ENCODE data around the gene PTBP3.

PTBP3 gene

GRCh38 chr9:112379177-112380101 lies 46.0 kb upstream of the PTBP3 start (continued):
- TF ChIP-seq ZBTB11 (tag by site-specific recombination; conservative IDR thresholded peaks at IDR 0.05; ENCODE audit: low read depth), result no peak
- no peak for TF ChIP-seq ZNF670 (tag by site-specific recombination; IDR thresholded peaks at IDR 0.05; ENCODE audit: low read depth)
- TF ChIP-seq ZNF768 (tag by site-specific recombination; IDR thresholded peaks at IDR 0.05), result no peak
- TF ChIP-seq HIC1 (tag by site-specific recombination; IDR thresholded peaks at IDR 0.05), result no peak; the same call in 1 of the 2 replicates
- no peak for TF ChIP-seq ZFHX2 (tag by site-specific recombination; conservative IDR thresholded peaks at IDR 0.05)
- TF ChIP-seq ZNF211 (tag by site-specific recombination; IDR thresholded peaks at IDR 0.05; ENCODE audit: low read depth), result no peak
- no peak for TF ChIP-seq ZFP41 (tag by site-specific recombination; IDR thresholded peaks at IDR 0.05; ENCODE audit: borderline replicate concordance)
- TF ChIP-seq ZNF350 (tag by site-specific recombination; IDR thresholded peaks at IDR 0.05), result no peak
- no peak for TF ChIP-seq ZNF518A (tag by site-specific recombination; conservative IDR thresholded peaks at IDR 0.05; ENCODE audit: low read depth)
- TF ChIP-seq ZNF792 (tag by site-specific recombination; IDR thresholded peaks at IDR 0.05), result no peak
- TF ChIP-seq ZNF18 (tag by site-specific recombination; IDR thresholded peaks at IDR 0.05), result no peak
- TF ChIP-seq ZNF561 (tag by site-specific recombination; IDR thresholded peaks at IDR 0.05; ENCODE audit: borderline replicate concordance), result 0 out of 2 replicates have a peak, but pooled peaks have one; percentile 36
- no peak for TF ChIP-seq ZNF223 (tag by site-specific recombination; IDR thresholded peaks at IDR 0.05)
- TF ChIP-seq ZNF621 (tag by site-specific recombination; IDR thresholded peaks at IDR 0.05), result no peak
- no peak for TF ChIP-seq ZNF645 (tag by site-specific recombination; IDR thresholded peaks at IDR 0.05)
- TF ChIP-seq ZNF24 (tag by site-specific recombination; IDR thresholded peaks at IDR 0.05), result no peak
- no peak for TF ChIP-seq ZNF560 (tag by site-specific recombination; IDR thresholded peaks at IDR 0.05; ENCODE audit: borderline replicate concordance)
- no peak for TF ChIP-seq PRDM2 (tag by site-specific recombination; IDR thresholded peaks at IDR 0.05; ENCODE audit: borderline replicate concordance)
